Endothelial cell of umbilical vein (primary cell): ENCODE measurements around the gene CT45A3.
"Not testable (repeated sequence)": the region's sequence is repeated elsewhere in the genome, so short reads cannot be mapped to it uniquely, and the experiment has no call there.

Experiments
- EZH2 ChIP-seq: IDR thresholded peaks from 2 replicates; pipeline ENCODE4 v1.6.1; 2012; ENCODE audit warnings: borderline replicate concordance, low read depth, mild to moderate bottlenecking, moderate library complexity, low read length, inconsistent platforms; ENCODE audit not compliant: severe bottlenecking
- FOS ChIP-seq: IDR thresholded peaks from 2 replicates; pipeline ENCODE4 v1.6.1; 2011; ENCODE audit warnings: mild to moderate bottlenecking, low read length, moderate library complexity, borderline replicate concordance; ENCODE audit not compliant: insufficient read depth
- GATA2 ChIP-seq: IDR thresholded peaks from 2 replicates; pipeline ENCODE4 v1.7.0; 2011; ENCODE audit warnings: low read depth, mild to moderate bottlenecking, moderate library complexity, mixed read lengths, low read length; ENCODE audit not compliant: insufficient read length, insufficient read depth
- JUN ChIP-seq: IDR thresholded peaks from 2 replicates; pipeline ENCODE4 v1.6.1; 2011; ENCODE audit warnings: borderline replicate concordance, low read depth; ENCODE audit not compliant: insufficient read length, insufficient read depth
- MYC ChIP-seq: IDR thresholded peaks from one replicate; pipeline ENCODE4 v1.6.1; 2011; ENCODE audit warnings: mild to moderate bottlenecking, low read depth, low read length
- POLR2A ChIP-seq: IDR thresholded peaks from 2 replicates; pipeline ENCODE4 v1.6.1; 2012; ENCODE audit warnings: low read depth, mild to moderate bottlenecking, control low read depth, low read length
- POLR2AphosphoS5 ChIP-seq: IDR thresholded peaks from 2 replicates; pipeline ENCODE4 v1.6.1; 2012; ENCODE audit warnings: low read depth, mild to moderate bottlenecking, control low read depth, low read length, moderate library complexity; ENCODE audit not compliant: insufficient read depth
- TF ChIP-seq, protein P1 (sequence below), 2 donors: IDR thresholded peaks; 1 replicate in 1 of 2; 2 replicates in 1 of 2; pipeline ENCODE4 v1.5.1; 2011; ENCODE audit warnings: low read length in 2 of 2, mild to moderate bottlenecking in 2 of 2, moderate library complexity in 2 of 2, control low read depth in 1 of 2, inconsistent platforms in 1 of 2, low read depth in 1 of 2; ENCODE audit not compliant: insufficient read depth in 1 of 2; ENCODE audit errors: extremely low read depth in 1 of 2
- TF ChIP-seq, protein P2 (sequence below): IDR thresholded peaks from 2 replicates; pipeline ENCODE4 v1.6.1; 2011; ENCODE audit not compliant: insufficient read depth, insufficient read length

DNA sequence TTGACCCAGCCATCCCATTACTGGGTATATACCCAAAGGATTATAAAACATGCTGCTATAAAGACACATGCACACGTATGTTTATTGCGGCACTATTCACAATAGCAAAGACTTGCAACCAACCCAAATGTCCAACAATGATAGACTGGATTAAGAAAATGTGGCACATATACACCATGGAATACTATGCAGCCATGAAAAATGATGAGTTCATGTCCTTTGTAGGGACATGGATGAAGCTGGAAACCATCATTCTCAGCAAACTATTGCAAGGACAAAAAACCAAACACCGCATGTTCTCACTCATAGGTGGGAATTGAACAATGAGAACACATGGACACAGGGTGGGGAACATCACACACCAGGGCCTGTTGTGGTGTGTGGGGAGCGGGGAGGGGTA lies 23.3 kb downstream of the CT45A3 start:
- not testable (repeated sequence) for TF ChIP-seq POLR2A, JUN, POLR2AphosphoS5, EZH2, GATA2, MYC, FOS
- TF ChIP-seq, protein P1, sequence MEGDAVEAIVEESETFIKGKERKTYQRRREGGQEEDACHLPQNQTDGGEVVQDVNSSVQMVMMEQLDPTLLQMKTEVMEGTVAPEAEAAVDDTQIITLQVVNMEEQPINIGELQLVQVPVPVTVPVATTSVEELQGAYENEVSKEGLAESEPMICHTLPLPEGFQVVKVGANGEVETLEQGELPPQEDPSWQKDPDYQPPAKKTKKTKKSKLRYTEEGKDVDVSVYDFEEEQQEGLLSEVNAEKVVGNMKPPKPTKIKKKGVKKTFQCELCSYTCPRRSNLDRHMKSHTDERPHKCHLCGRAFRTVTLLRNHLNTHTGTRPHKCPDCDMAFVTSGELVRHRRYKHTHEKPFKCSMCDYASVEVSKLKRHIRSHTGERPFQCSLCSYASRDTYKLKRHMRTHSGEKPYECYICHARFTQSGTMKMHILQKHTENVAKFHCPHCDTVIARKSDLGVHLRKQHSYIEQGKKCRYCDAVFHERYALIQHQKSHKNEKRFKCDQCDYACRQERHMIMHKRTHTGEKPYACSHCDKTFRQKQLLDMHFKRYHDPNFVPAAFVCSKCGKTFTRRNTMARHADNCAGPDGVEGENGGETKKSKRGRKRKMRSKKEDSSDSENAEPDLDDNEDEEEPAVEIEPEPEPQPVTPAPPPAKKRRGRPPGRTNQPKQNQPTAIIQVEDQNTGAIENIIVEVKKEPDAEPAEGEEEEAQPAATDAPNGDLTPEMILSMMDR (IDR thresholded peaks at IDR 0.05; ENCODE audit: extremely low read depth in 1 of 2, insufficient read depth in 1 of 2, low read depth in 1 of 2, low read length in 2 of 2), result not testable (repeated sequence)
- TF ChIP-seq, protein P2, sequence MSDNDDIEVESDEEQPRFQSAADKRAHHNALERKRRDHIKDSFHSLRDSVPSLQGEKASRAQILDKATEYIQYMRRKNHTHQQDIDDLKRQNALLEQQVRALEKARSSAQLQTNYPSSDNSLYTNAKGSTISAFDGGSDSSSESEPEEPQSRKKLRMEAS, result not testable (repeated sequence)
